Mesendoderm (in vitro differentiated cells): ENCODE results near the gene FAM181A.

Experiments
- DNase-seq: peaks from one replicate; pipeline ENCODE4 v3.0.0; 2013
- H2AK5ac ChIP-seq: 2 replicates; pipeline ENCODE4 v1.6.1; 2013; ENCODE audit warnings: low read length, inconsistent platforms
- H2BK120ac ChIP-seq: 2 replicates; pipeline ENCODE4 v1.6.1; 2013; ENCODE audit warnings: low read depth, mild to moderate bottlenecking, low read length, moderate library complexity, mixed read lengths
- H2BK15ac ChIP-seq: replicated peaks from 2 replicates; pipeline ENCODE4 v1.6.1; 2013; ENCODE audit warnings: low read depth, mild to moderate bottlenecking, moderate library complexity
- H2BK5ac ChIP-seq: 2 replicates; pipeline ENCODE4 v1.6.1; 2013; ENCODE audit warnings: low read length, inconsistent platforms
- H3K18ac ChIP-seq: 2 replicates; pipeline ENCODE4 v1.6.1; 2013; ENCODE audit warnings: mild to moderate bottlenecking, low read length, mixed read lengths
- H3K23ac ChIP-seq: one replicate; pipeline ENCODE4 v1.6.1; 2013; ENCODE audit warnings: low read length
- H3K27ac ChIP-seq: 2 replicates; pipeline ENCODE4 v1.5.1; 2013; ENCODE audit warnings: low read depth, mild to moderate bottlenecking, inconsistent platforms, low read length, moderate library complexity
- H3K27me3 ChIP-seq: 2 replicates; pipeline ENCODE4 v1.6.1; 2013; ENCODE audit warnings: low read length, control low read depth, mild to moderate bottlenecking, inconsistent platforms; ENCODE audit not compliant: insufficient read depth, poor library complexity
- H3K36me3 ChIP-seq: 2 replicates; pipeline ENCODE4 v1.6.1; 2013; ENCODE audit warnings: low read length, inconsistent platforms; ENCODE audit not compliant: control insufficient read depth, insufficient read depth
- H3K4ac ChIP-seq: one replicate; pipeline ENCODE4 v1.6.1; 2013; ENCODE audit warnings: low read depth, mild to moderate bottlenecking, low read length, moderate library complexity
- H3K4me1 ChIP-seq: 2 replicates; pipeline ENCODE4 v1.6.1; 2013; ENCODE audit warnings: low read depth, low read length, inconsistent platforms; ENCODE audit not compliant: control insufficient read depth
- H3K4me2 ChIP-seq: 2 replicates; pipeline ENCODE4 v1.6.1; 2013; ENCODE audit warnings: low read length
- H3K4me3 ChIP-seq: 2 replicates; pipeline ENCODE4 v1.5.1; 2013; ENCODE audit warnings: mild to moderate bottlenecking, low read length
- H3K56ac ChIP-seq: one replicate; pipeline ENCODE4 v1.6.1; 2013; ENCODE audit warnings: low read length
- H3K79me1 ChIP-seq: 2 replicates; pipeline ENCODE4 v1.6.1; 2013; ENCODE audit warnings: low read length, inconsistent platforms
- H3K79me2 ChIP-seq: 2 replicates; pipeline ENCODE4 v1.6.1; 2013; ENCODE audit warnings: mild to moderate bottlenecking, low read length; ENCODE audit not compliant: control insufficient read depth, insufficient read depth
- H3K9ac ChIP-seq: 2 replicates; pipeline ENCODE4 v1.6.1; 2013; ENCODE audit warnings: low read length, inconsistent platforms
- H4K5ac ChIP-seq: one replicate; pipeline ENCODE4 v1.6.1; 2013; ENCODE audit warnings: low read length
- H4K8ac ChIP-seq: one replicate; pipeline ENCODE4 v1.6.1; 2013; ENCODE audit warnings: low read depth, mild to moderate bottlenecking, control low read depth, low read length, moderate library complexity
- WGBS: extraction: QIAGEN DNeasy Blood & Tissue Kit; methylation state at CpG from one replicate; pipeline ENCODE4 v1.1.7; 2013; ENCODE audit warnings: low lambda C conversion rate, missing lambda C conversion rate; ENCODE audit not compliant: insufficient coverage; ENCODE audit errors: extremely low coverage; 5-methylcytosine and 5-hydroxymethylcytosine counted together

Gene FAM181A

DNA sequence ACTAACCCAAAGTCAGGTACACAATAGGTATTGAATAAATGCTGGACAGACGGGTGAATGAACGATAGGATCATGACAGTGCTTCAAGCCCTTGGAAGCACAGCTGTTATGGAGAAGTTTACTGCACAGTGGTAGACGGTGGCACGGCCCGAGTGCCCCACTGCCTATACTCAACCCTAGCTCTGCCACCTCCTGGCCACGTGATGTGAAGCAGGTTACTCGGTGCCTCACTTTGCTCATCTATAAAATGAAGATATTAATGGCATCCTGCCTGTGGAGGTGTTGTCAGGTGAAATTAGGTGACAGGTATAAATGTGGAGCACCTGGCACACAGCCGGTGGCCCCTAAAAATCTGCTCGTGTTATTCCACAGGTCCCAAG, 43.4 kb downstream of the FAM181A start:
- no CpG with 5 or more reads among the region's 9 CpGs for WGBS
- H2BK120ac ChIP-seq, result no peak overlapping the region
- no peaks in the 10 kb centered on the region for H3K79me2 ChIP-seq
- H3K4ac ChIP-seq, result no peak overlapping the region
- DNase-seq, result no peak
- no peak overlapping the region for H3K27ac ChIP-seq
- no peak overlapping the region for H4K8ac ChIP-seq
- H2BK15ac ChIP-seq, result no peak overlapping the region
- no peak overlapping the region for H3K4me2 ChIP-seq
- H3K79me1 ChIP-seq, result no peaks in the 10 kb centered on the region
- H3K23ac ChIP-seq, result no peak overlapping the region
- H2AK5ac ChIP-seq, result no peak overlapping the region
- no peak overlapping the region for H4K5ac ChIP-seq
- no peak overlapping the region for H2BK5ac ChIP-seq
- H3K4me3 ChIP-seq, result no peak overlapping the region
- H3K56ac ChIP-seq, result no peak overlapping the region
- no peak overlapping the region for H3K9ac ChIP-seq
- H3K36me3 ChIP-seq, result no peaks in the 10 kb centered on the region
- no peak overlapping the region for H3K18ac ChIP-seq
- no peaks in the 10 kb centered on the region for H3K27me3 ChIP-seq
- no peaks in the 10 kb centered on the region for H3K4me1 ChIP-seq

- no peaks in the 10 kb centered on the region for H3K36me3 ChIP-seq
- no peak overlapping the region for H3K9ac ChIP-seq
- H3K27ac ChIP-seq, result no peak overlapping the region
- no peak overlapping the region for H4K5ac ChIP-seq
- H3K56ac ChIP-seq, result no peak overlapping the region
- no peaks in the 10 kb centered on the region for H3K79me2 ChIP-seq
- H3K27me3 ChIP-seq, result no peaks in the 10 kb centered on the region
- H3K4ac ChIP-seq, result no peak overlapping the region
- WGBS, result no CpG with 5 or more reads among the region's 15 CpGs
- no peak overlapping the region for H2AK5ac ChIP-seq
- H3K4me3 ChIP-seq, result no peak overlapping the region
- H2BK15ac ChIP-seq, result no peak overlapping the region
- no peak overlapping the region for H3K23ac ChIP-seq
- H2BK5ac ChIP-seq, result no peak overlapping the region
- DNase-seq, result no peak
- H3K18ac ChIP-seq, result no peak overlapping the region
- H3K79me1 ChIP-seq, result no peaks in the 10 kb centered on the region
- H3K4me1 ChIP-seq, result no peaks in the 10 kb centered on the region
- no peak overlapping the region for H2BK120ac ChIP-seq
- H4K8ac ChIP-seq, result no peak overlapping the region
- no peak overlapping the region for H3K4me2 ChIP-seq
Observed at GRCh38 chr14:93970965-93971634, 44.0 kb downstream of the FAM181A start.

DNA sequence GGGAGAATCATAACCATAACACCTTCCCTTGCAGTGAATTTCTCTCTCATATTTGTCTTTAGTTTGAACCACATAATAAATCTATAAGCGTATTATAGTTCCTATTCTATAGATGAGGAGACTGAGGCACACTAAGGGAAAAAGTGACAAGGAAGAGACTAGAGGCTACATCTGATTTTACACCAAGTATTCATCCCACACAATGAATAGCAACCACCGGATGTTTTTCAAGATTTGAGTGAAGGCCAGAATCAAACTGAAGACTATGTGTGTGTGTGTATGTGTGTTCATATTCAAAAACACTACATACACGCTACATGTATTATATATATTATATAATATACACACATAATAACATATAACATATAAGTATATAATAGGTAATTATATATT, 44.5 kb downstream of the FAM181A start:
- Histone ChIP-seq H3K79me2 (no peaks in the 10 kb centered on the region), H3K4ac (no peak overlapping the region), H3K4me1 (no peaks in the 10 kb centered on the region), H4K8ac (no peak overlapping the region), H3K9ac (no peak overlapping the region), H3K4me2 (no peak overlapping the region), H2BK5ac (no peak overlapping the region), H4K5ac (no peak overlapping the region), H2BK120ac (no peak overlapping the region), H3K79me1 (no peaks in the 10 kb centered on the region), H3K4me3 (no peak overlapping the region), H3K36me3 (no peaks in the 10 kb centered on the region), H3K27me3 (no peaks in the 10 kb centered on the region), H2BK15ac (no peak overlapping the region), H3K56ac (no peak overlapping the region), H3K23ac (no peak overlapping the region), H3K27ac (no peak overlapping the region), H3K18ac (no peak overlapping the region), H2AK5ac (no peak overlapping the region)
- no peak for DNase-seq
- no CpG with 5 or more reads among the region's 3 CpGs for WGBS

GRCh38 chr14:93972618-93973205, 45.6 kb downstream of the FAM181A start:
- no peaks in the 10 kb centered on the region for H3K36me3 ChIP-seq
- H3K56ac ChIP-seq, result no peak overlapping the region
- H3K79me1 ChIP-seq, result no peaks in the 10 kb centered on the region
- H3K18ac ChIP-seq, result no peak overlapping the region
- H3K27ac ChIP-seq, result no peak overlapping the region
- H2BK15ac ChIP-seq, result no peak overlapping the region
- no peaks in the 10 kb centered on the region for H3K79me2 ChIP-seq
- no peak overlapping the region for H3K4me2 ChIP-seq
- H3K4ac ChIP-seq, result no peak overlapping the region
- no peak overlapping the region for H4K8ac ChIP-seq
- no peak overlapping the region for H2AK5ac ChIP-seq
- no peaks in the 10 kb centered on the region for H3K4me1 ChIP-seq
- H2BK5ac ChIP-seq, result no peak overlapping the region
- no peak overlapping the region for H4K5ac ChIP-seq
- no CpG with 5 or more reads among the region's 6 CpGs for WGBS
- no peak for DNase-seq
- no peak overlapping the region for H3K4me3 ChIP-seq
- H3K9ac ChIP-seq, result no peak overlapping the region
- no peaks in the 10 kb centered on the region for H3K27me3 ChIP-seq
- H2BK120ac ChIP-seq, result no peak overlapping the region
- no peak overlapping the region for H3K23ac ChIP-seq

GRCh38 chr14:93973607-93974006, 46.5 kb downstream of the FAM181A start:
- no peaks in the 10 kb centered on the region for H3K27me3 ChIP-seq
- no peak overlapping the region for H4K8ac ChIP-seq
- no peak overlapping the region for H3K27ac ChIP-seq
- WGBS, result no CpG with 5 or more reads among the region's 6 CpGs
- no peak overlapping the region for H3K9ac ChIP-seq
- H3K4me2 ChIP-seq, result no peak overlapping the region
- H2BK120ac ChIP-seq, result no peak overlapping the region
- H3K79me2 ChIP-seq, result no peaks in the 10 kb centered on the region
- H2AK5ac ChIP-seq, result no peak overlapping the region
- no peaks in the 10 kb centered on the region for H3K79me1 ChIP-seq
- no peaks in the 10 kb centered on the region for H3K36me3 ChIP-seq
- no peaks in the 10 kb centered on the region for H3K4me1 ChIP-seq
- no peak overlapping the region for H3K4me3 ChIP-seq
- no peak overlapping the region for H4K5ac ChIP-seq
- DNase-seq, result no peak
- no peak overlapping the region for H3K18ac ChIP-seq
- no peak overlapping the region for H3K56ac ChIP-seq
- H3K23ac ChIP-seq, result no peak overlapping the region
- no peak overlapping the region for H2BK5ac ChIP-seq
- no peak overlapping the region for H3K4ac ChIP-seq
- no peak overlapping the region for H2BK15ac ChIP-seq

- WGBS, result no CpG with 5 or more reads among the region's 6 CpGs
- H3K4ac ChIP-seq, result no peak overlapping the region
Observed at GRCh38 chr14:93974299-93974698, 47.2 kb downstream of the FAM181A start.

More at GRCh38 chr14:93974299-93974698, 47.2 kb downstream of the FAM181A start:
- Histone ChIP-seq H3K4me3 (no peak overlapping the region), H3K23ac (no peak overlapping the region), H2BK5ac (no peak overlapping the region), H3K9ac (no peak overlapping the region), H3K79me1 (no peaks in the 10 kb centered on the region), H2BK120ac (no peak overlapping the region), H4K5ac (no peak overlapping the region), H3K18ac (no peak overlapping the region), H3K27ac (no peak overlapping the region), H4K8ac (no peak overlapping the region), H3K36me3 (no peaks in the 10 kb centered on the region), H2BK15ac (no peak overlapping the region), H3K79me2 (no peaks in the 10 kb centered on the region), H3K4me2 (no peak overlapping the region), H2AK5ac (no peak overlapping the region), H3K56ac (no peak overlapping the region), H3K4me1 (no peaks in the 10 kb centered on the region), H3K27me3 (no peaks in the 10 kb centered on the region)
- no peak for DNase-seq
